Subcutaneous adipose tissue (tissue), 4 donors: ENCODE results near the gene MRTFB. TPM values are rescaled to one million over a fixed set of nuclear protein-coding genes. Genes with fewer than 3 reads are reported as not detected.

Source experiments
- total RNA-seq, 4 donors: library from RNA; depleted of rRNA; stranded (reverse); fragments of >200 nt; gene quantifications; one replicate each; pipeline ENCODE4 v1.1.0, GENCODE V29; 2016
- TF ChIP-seq, protein P1 (sequence below): fragments of 450-650 bp; IDR thresholded peaks from one replicate; pipeline ENCODE4 v1.5.1; 2016; ENCODE audit warnings: low read depth, mild to moderate bottlenecking, control low read depth, antibody characterized with exemption, moderate library complexity

MRTFB gene
- total RNA-seq, 4 donors from 2014 or later, result 48.1 to 92.1 (median 66.9) TPM

DNA sequence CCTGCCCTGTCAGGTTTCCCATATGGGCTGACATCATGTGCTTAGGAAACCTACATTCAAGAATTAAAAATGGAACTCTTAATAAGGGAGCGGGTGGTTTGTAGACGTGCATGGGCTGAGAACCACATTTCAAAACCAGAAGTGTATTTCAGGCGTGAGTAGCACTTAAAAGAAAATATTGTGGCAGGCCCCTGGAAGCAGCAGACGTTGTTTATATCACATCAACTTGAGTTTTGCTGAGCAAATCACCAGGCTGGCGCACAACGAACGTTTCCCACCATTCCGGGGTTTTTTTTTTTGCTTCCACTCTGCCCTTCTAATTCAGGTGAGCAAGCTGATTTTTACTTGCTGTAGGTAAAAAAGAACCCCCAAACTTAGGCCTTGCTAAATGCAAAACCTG is 220.2 kb downstream of the MRTFB start:
- TF ChIP-seq, protein P1, sequence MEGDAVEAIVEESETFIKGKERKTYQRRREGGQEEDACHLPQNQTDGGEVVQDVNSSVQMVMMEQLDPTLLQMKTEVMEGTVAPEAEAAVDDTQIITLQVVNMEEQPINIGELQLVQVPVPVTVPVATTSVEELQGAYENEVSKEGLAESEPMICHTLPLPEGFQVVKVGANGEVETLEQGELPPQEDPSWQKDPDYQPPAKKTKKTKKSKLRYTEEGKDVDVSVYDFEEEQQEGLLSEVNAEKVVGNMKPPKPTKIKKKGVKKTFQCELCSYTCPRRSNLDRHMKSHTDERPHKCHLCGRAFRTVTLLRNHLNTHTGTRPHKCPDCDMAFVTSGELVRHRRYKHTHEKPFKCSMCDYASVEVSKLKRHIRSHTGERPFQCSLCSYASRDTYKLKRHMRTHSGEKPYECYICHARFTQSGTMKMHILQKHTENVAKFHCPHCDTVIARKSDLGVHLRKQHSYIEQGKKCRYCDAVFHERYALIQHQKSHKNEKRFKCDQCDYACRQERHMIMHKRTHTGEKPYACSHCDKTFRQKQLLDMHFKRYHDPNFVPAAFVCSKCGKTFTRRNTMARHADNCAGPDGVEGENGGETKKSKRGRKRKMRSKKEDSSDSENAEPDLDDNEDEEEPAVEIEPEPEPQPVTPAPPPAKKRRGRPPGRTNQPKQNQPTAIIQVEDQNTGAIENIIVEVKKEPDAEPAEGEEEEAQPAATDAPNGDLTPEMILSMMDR, result no peak

DNA sequence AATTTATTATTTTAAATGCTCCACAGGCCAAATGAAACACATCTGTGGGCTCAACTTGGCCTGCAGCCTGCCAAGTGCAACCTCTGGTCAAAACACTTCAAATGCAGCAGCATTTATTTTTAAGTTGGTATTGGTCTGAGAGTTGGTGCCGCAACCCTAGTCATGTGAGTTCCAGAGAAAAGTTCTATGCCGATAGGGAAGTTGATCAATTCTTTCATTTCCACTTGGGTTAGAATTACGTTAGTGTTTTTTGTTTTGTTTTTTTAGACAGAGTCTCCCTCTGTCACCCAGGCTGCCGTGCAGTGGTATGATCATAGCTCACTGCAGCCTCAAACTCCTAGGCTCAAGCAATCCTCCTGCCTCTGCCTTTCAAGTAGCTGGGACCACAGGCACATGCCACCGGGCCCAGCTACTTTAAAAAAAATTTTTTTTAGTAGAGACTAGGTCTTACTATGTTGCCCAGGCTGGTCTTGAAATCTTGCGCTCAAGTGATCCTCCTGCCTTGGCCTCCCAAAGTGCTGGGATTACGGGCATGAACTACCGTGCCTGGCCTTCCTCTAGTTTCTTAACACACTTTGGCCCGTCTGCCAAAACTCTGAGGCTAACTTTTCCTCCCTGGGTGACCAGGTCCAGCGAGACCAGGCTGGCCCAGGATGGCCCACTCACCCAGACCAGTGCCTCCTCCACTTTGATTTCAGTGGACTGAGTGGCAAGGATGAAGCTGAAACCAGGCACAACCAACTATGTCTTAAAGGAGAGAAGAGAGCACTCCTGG is 221.1 kb downstream of the MRTFB start:
- TF ChIP-seq, protein P1, result no peak

DNA sequence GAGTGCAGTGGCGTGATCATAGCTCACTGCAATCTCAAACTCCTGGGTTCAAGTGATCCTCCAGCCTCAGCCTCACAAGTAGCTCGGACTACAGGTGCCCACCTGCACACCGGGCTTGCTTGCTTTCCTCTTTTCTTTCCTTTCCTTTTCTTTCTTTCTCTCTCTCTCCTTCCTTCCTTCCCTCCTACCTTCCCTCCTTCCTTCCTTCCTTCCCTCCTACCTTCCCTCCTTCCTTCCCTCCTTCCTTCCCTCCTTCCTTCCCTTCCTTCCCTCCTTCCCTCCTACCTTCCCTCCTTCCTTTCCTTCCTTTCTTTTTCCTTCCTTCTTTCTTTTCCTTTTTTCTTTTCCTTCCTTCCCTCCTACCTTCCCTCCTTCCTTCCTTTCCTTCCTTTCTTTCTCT is 225.5 kb downstream of the MRTFB start:
- TF ChIP-seq, protein P1, result no peak

DNA sequence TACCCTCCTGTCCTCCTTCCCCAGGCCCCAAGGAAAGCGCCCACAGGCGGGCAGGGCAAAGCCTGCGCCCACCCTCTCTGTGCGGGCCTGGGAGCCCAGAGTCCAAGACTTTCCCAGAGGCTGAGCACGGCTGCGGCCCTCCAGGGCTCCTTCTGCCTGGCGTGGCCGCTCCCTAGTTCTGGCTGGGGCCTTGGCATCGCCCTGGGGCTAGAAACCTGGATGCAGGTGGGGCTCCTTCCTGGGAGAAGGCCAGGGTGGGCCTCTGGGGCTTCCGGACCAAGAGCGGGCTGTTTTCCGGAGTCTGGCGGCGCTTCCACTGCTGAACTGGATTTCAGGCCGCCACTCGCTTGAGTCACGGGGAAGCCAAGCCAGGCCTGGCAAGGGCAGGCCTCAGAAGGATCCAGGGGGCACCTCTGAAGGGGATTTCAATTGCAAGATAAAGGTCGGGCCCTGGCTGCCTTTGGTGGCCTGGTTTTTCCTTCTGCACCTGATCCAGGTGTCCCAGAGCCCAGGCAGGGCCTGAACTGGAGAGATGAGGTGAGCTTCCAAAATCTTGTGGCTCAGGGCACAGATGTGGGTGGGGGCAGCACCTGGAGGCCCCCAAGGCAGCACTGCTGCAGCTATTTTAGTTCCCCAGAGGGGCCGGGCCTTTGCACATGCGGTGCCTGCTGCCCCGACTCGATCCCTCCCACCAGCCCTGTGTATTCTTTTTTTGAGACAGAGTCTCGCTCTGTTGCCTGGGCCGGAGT is 227.4 kb downstream of the MRTFB start:
- TF ChIP-seq, protein P1, result no peak

DNA sequence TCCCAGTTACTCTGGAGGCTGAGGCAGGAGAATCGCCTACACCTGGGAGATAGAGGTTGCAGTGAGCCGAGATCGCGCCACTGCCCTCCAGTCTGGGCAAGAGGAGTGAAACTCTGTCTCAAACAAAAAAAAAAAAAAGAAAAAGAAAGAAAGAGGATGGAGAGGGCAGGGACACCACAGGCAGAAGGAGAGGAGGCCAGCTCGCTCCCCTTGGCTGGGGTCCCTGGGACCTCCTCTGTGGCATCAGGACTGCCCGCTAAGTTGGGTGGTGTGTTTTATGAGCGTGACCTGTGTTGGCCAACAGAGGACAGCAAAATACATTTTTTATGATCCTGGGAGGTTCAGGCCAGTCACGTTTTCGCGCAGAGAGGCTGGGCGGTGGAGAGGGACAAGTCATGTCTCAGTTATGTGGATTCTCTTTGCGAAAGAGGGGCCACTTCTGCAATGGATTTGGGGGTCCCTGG is 229.6 kb downstream of the MRTFB start:
- TF ChIP-seq, protein P1, result no peak

DNA sequence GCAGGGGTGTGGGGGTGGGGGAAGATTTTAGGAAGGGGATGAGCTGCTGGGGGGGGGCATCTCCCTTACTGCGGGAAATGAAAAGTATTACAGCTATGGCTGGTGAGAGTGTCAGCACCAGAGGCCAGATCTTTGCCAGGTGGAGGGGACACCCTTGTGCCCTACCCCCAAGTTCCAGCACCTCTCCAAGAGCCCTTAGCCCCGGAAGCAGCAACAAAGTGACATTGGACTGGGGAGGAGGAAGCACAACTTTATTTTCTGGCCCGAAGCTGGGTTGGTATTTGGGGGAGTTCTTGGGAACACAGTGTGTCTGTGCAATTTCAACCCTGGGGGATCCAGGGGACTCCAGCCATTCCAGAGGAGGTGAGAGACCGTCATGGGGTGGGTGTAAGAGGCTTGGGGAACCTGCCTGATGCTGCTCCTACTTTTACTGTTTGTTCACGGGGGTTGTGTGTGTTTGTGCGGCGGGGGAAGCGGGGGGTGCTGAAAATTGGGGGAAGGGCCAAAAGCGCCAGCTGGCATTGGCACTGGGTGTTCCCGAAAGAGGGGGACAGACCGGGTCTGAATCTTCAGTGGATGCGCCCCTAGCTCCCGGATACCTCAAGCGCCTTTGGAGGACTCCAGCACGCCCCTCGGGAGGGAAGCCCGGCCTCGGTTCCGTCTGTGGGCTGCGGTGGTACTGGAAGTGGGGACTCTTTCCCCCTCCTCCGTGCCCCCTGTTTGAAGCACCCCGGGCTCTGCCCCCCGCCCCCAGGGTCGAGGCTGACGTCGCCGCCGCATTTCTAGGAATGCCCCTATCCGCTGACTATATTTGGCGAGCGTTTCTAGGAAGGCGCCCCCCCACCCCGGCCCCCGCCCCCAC is 230.3 kb downstream of the MRTFB start:
- TF ChIP-seq, protein P1, result no peak
